Large intestine (tissue), 3 donors: ENCODE results near the gene CNTN5. TPM values are rescaled to one million over a fixed set of nuclear protein-coding genes. Genes with fewer than 3 reads are reported as not detected.

Experiments used
- DNase-seq, 2 donors: peaks; one replicate each; pipeline versions ENCODE4 v3.0.0 to v3.0.0-alpha.2; 2013
- H3K27ac ChIP-seq: one replicate; pipeline ENCODE4 v1.5.1; 2013; ENCODE audit warnings: low read length
- H3K27me3 ChIP-seq: 2 replicates; pipeline ENCODE4 v1.6.1; 2013; ENCODE audit warnings: low read length; ENCODE audit not compliant: control insufficient read depth, insufficient read depth
- H3K36me3 ChIP-seq: 2 replicates; pipeline ENCODE4 v1.6.1; 2013; ENCODE audit warnings: low read length; ENCODE audit not compliant: control insufficient read depth, insufficient read depth
- H3K4me1 ChIP-seq: one replicate; pipeline ENCODE4 v1.6.1; 2013; ENCODE audit warnings: low read length; ENCODE audit not compliant: control insufficient read depth, insufficient read depth
- H3K4me3 ChIP-seq: one replicate; pipeline ENCODE4 v1.5.1; 2013; ENCODE audit warnings: low read length
- H3K9me3 ChIP-seq: one replicate; pipeline ENCODE4 v1.6.1; 2013; ENCODE audit warnings: mild to moderate bottlenecking, low read depth, low read length, moderate library complexity; ENCODE audit not compliant: control insufficient read depth
- WGBS: methylation state at CpG from one replicate; pipeline ENCODE4 v1.1.5; 2013; ENCODE audit warnings: low lambda C conversion rate; ENCODE audit not compliant: insufficient coverage; 5-methylcytosine and 5-hydroxymethylcytosine counted together
- polyA plus RNA-seq: library from polyadenylated mRNA; unstranded; fragments of 120-200 nt; gene quantifications from one replicate; pipeline ENCODE4 v1.2.1, GENCODE V29; 2013

Gene CNTN5
- polyA plus RNA-seq, 1 donor, result 0.70 TPM

DNA sequence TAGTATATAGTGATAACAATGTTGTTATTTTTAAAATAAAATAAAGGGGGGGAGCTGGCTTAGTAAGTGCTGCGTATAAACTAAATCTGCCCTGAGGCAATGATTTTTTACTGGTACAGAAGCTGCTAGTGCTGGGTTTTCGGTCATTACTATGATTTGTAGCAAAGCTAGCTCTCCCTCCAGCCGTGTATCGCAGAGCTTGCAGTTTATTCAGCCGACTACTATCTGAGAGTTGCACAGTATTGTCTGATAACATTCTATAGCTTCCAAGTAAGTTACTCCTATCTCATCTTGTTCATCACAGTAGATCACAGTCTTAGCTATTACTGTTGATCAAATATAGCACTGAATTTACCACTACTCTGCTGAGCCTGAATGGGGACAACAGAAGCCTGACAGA is 860.9 kb downstream of the CNTN5 start:
- H3K27me3 ChIP-seq, result no peaks in the 10 kb centered on the region
- H3K4me3 ChIP-seq, result no peak overlapping the region
- no CpG with 5 or more reads among the region's 5 CpGs for WGBS
- H3K9me3 ChIP-seq, result no peaks in the 10 kb centered on the region
- no peaks in the 10 kb centered on the region for H3K36me3 ChIP-seq
- DNase-seq, result no peak
- H3K27ac ChIP-seq, result no peak overlapping the region
- H3K4me1 ChIP-seq, result no peaks in the 10 kb centered on the region

DNA sequence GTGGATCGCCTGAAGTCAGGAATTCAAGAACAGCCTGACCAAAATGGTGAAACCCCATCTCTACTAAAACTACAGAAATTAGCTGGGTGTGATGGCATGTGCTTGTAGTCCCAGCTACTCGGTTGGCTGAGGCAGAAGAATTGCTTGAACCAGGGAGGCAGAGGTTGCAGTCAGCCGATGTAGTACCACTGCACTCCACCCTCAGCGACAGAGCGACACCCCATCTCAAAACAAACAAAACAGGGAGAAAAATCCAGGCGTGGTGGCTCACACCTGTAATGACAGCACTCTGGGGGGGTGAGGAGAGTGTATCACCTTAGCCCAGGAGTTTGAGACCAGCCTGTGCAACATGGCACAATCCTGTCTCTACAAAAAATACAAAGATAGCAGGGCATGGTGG is 864.0 kb downstream of the CNTN5 start:
- no peaks in the 10 kb centered on the region for H3K9me3 ChIP-seq
- no peaks in the 10 kb centered on the region for H3K36me3 ChIP-seq
- H3K4me1 ChIP-seq, result no peaks in the 10 kb centered on the region
- H3K4me3 ChIP-seq, result no peak overlapping the region
- no peak overlapping the region for H3K27ac ChIP-seq
- H3K27me3 ChIP-seq, result no peaks in the 10 kb centered on the region
- no peak for DNase-seq
- WGBS, result no CpG with 5 or more reads among the region's 6 CpGs

DNA sequence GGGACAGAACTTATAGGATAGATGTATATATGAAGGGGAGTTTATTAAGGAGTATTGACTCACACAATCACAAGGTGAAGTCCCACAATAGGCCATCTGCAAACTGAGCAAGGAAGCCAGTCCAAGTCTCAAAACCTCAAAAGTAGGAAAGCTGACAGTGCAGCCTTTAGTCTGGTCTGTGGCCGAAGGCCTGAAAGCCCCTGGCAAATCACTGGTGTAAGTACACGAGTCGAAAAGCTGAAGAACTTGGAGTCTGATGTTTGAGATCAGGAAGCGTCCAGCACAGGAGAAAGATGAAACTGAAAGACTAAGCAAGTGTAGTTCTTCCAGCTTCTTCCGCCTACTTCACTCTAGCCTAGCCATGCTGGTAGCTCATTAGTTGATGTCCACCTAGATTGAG is 866.7 kb downstream of the CNTN5 start:
- no peaks in the 10 kb centered on the region for H3K27me3 ChIP-seq
- H3K27ac ChIP-seq, result no peak overlapping the region
- no peak overlapping the region for H3K4me3 ChIP-seq
- no peaks in the 10 kb centered on the region for H3K4me1 ChIP-seq
- no peak for DNase-seq
- WGBS, result 93% methylated on average over 3 of the region's 5 CpGs
- H3K9me3 ChIP-seq, result no peaks in the 10 kb centered on the region
- no peaks in the 10 kb centered on the region for H3K36me3 ChIP-seq

DNA sequence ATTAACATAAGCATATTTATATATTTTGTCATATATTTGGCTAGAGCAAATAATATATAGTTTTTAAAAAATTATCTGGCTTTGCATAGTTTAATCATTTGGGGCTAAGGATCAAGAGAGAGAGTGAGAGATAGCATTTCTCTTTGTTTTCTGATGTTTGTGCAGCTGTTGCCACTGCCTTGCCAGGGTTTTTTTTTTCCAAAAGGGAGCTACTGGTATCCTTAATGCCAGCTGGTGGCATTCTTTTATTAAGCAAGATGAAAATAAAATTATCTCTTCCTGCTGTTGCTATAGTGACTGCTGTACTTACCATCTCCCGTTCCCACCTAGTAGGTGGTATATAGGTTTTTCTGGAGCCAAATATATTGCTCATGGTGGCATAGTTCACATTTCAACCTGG is 873.1 kb downstream of the CNTN5 start:
- Histone ChIP-seq H3K9me3 (no peaks in the 10 kb centered on the region), H3K4me3 (no peak overlapping the region), H3K27me3 (no peaks in the 10 kb centered on the region), H3K27ac (no peak overlapping the region), H3K36me3 (no peaks in the 10 kb centered on the region), H3K4me1 (no peaks in the 10 kb centered on the region)
- no CpG with 5 or more reads among the region's 1 CpG for WGBS
- DNase-seq, result no peak

DNA sequence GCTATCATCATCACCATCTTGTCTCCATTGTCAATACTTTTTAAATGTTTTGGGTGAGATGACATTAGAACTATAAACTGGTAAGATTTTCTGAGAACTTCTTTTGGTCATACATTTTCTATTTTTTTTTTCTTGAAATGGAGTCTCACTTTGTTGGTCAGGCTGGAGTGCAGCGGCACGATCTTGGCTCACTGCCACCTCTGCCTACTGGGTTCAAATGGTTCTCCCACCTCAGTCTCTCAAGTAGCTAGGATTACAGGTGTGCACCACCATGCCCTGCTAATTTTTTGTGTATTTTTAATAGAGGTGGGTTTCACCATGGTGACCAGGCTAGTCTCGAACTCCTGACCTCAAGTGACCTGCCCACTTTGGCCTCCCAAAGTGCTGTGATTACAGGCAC is 880.4 kb downstream of the CNTN5 start:
- Histone ChIP-seq H3K4me1 (no peaks in the 10 kb centered on the region), H3K9me3 (no peaks in the 10 kb centered on the region), H3K27me3 (no peaks in the 10 kb centered on the region), H3K4me3 (no peak overlapping the region), H3K27ac (no peak overlapping the region), H3K36me3 (no peaks in the 10 kb centered on the region)
- no CpG with 5 or more reads among the region's 3 CpGs for WGBS
- DNase-seq, result no peak

DNA sequence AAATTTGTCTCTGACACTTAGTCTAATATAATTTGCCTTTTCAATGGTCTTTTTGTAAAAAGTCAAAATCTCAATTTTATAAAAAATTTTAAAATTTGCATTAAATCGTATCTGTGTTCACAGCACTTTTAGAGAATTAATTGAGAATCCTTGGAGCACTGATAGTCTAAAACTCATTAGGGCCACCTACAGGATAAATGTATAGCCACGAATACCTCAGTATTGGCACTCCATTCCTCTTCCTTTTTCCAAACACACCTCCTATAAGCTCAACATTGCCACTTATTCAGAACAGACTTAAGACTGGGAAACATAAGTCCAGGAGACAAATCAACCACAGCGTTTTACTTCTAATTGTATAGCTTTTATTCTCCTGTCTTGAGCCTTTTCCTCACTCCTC is 890.4 kb downstream of the CNTN5 start:
- H3K9me3 ChIP-seq, result no peaks in the 10 kb centered on the region
- H3K4me1 ChIP-seq, result no peaks in the 10 kb centered on the region
- H3K27me3 ChIP-seq, result no peaks in the 10 kb centered on the region
- H3K27ac ChIP-seq, result no peak overlapping the region
- H3K36me3 ChIP-seq, result no peaks in the 10 kb centered on the region
- no peak overlapping the region for H3K4me3 ChIP-seq
- 50% methylated on average over 1 of the region's 3 CpGs for WGBS
- DNase-seq, result no peak

DNA sequence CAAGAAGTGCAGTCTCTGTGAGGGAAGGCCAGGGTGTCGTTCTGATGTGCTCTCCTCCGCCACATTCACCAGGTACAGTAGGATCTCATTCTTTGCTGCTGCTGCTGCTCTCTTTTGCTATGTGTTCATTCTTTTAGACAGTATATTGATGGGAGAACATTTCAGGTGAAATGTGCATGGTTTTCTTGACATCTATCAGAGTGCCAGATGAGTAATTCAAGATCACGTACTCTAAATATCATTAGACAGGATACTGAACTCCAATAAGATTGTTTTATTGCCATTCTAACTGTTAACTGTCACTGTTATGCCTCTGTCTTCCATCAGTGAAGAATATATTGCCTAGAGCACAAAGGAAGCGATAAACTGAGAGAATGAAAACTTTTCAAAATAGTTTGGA is 895.3 kb downstream of the CNTN5 start:
- no peaks in the 10 kb centered on the region for H3K4me1 ChIP-seq

DNA sequence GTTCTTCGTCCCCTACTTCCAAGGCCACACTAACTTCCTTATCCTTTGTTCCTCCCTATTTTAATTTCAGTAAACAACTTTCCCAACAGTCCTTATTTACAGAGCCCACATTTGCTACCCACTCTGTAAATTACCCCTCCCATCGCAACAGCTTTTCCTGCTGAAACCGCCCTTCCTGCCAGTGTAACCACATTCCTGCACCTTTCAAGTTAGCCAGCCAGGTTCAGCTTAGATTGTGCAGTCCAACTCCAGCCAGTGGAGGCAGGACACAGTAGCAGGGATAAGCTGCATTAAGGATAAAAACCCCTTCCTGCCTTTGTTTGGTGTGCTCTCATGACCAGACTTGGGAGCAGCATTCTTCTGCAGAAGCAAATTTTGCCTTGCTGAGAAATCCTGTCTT is 898.0 kb downstream of the CNTN5 start:
- no peaks in the 10 kb centered on the region for H3K36me3 ChIP-seq

More for the DNA sequence above, 895.3 kb downstream of the CNTN5 start:
- Histone ChIP-seq H3K9me3 (no peaks in the 10 kb centered on the region), H3K27ac (no peak overlapping the region), H3K4me3 (no peak overlapping the region), H3K36me3 (no peaks in the 10 kb centered on the region), H3K27me3 (no peaks in the 10 kb centered on the region)
- WGBS, result 50% methylated on average over 2 of the region's 4 CpGs
- no peak for DNase-seq

DNA sequence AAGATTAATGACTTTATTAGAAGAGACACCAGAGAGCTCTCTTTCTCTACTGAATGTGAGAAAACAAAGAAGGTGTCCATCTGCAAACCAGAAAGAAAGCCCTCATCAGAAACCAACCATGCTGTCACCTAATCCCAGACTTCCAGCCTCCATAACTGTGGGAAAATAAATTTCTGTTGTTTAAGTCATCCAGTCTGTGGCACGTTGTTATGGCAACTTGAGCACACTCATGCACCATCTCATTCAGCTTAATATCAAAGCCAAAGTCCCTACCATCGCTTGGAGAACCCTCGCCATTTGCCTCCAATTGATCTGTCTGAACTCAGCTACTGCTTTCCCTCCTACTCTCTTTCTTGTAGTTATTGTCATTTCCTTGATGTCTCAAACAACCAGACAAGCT is 900.2 kb downstream of the CNTN5 start:
- 87% methylated on average over 3 of the region's 3 CpGs for WGBS
- H3K4me1 ChIP-seq, result no peaks in the 10 kb centered on the region
- H3K9me3 ChIP-seq, result no peaks in the 10 kb centered on the region
- H3K27me3 ChIP-seq, result no peaks in the 10 kb centered on the region
- H3K4me3 ChIP-seq, result no peak overlapping the region
- H3K36me3 ChIP-seq, result no peaks in the 10 kb centered on the region
- H3K27ac ChIP-seq, result no peak overlapping the region
- DNase-seq, result no peak

More for the DNA sequence above, 898.0 kb downstream of the CNTN5 start:
- DNase-seq, result no peak
- no peak overlapping the region for H3K4me3 ChIP-seq
- no peak overlapping the region for H3K27ac ChIP-seq
- H3K27me3 ChIP-seq, result no peaks in the 10 kb centered on the region
- H3K4me1 ChIP-seq, result no peaks in the 10 kb centered on the region
- no peaks in the 10 kb centered on the region for H3K9me3 ChIP-seq
- 88% methylated on average over 1 of the region's 3 CpGs for WGBS

DNA sequence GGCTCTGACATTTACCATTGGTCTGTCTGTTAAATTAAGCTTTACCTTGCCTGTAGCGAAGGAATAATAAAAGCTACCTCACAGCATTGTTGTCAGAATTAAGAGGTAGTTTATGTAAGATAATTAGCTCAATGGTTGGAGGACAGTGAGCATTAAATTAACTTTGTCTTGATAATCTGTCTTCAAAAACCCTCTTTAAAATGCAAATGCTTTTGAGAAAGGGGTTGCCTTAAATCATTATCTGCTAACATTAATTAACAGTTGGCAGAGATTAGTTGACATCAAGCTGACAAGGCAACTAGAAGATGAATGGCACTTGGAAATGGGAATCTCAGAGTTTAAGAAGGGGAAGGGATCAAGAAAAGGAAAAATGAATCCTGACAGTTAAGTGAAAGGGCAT is 905.2 kb downstream of the CNTN5 start:
- Histone ChIP-seq H3K27ac (no peak overlapping the region), H3K27me3 (no peaks in the 10 kb centered on the region), H3K4me3 (no peak overlapping the region), H3K9me3 (no peaks in the 10 kb centered on the region), H3K4me1 (no peaks in the 10 kb centered on the region), H3K36me3 (no peaks in the 10 kb centered on the region)
- no peak for DNase-seq
- WGBS, result no CpG with 5 or more reads among the region's 1 CpG

DNA sequence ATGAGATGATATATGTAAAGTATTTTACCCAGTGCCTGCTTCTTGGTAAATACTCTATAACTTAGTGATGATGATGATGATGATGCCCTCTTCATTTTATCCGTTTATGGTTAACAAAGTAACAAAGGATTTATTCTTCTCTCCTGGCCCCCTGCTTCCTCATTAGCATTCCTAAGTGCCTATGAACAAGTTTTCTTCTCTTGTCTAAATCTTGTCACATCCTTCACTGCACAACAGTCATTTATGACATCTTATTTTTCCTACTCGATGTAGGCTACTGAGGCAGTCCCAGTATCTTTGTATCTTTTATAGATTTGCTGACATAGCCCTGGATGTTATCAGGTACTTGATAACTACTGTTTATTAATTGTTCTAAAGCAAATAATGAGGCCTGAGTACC is 911.9 kb downstream of the CNTN5 start:
- Histone ChIP-seq H3K27ac (no peak overlapping the region), H3K4me3 (no peak overlapping the region), H3K9me3 (no peaks in the 10 kb centered on the region), H3K36me3 (no peaks in the 10 kb centered on the region), H3K4me1 (no peaks in the 10 kb centered on the region), H3K27me3 (no peaks in the 10 kb centered on the region)
- WGBS, result 80% methylated on average over 1 of the region's 2 CpGs
- DNase-seq, result no peak
